SK-N-MC (cell line): ENCODE measurements around the gene TMEM129.

Experiments
- DNase-seq: peaks from one replicate; pipeline ENCODE4 v3.0.0-alpha.2; 2011; ENCODE audit warnings: low read depth, low spot score
- H3K27ac ChIP-seq: fragments of 200-600 bp; sonication (generic); 2 replicates; pipeline ENCODE4 v1.5.1; 2016; ENCODE audit warnings: mixed run types
- H3K36me3 ChIP-seq: fragments of 200-600 bp; sonication (generic); 2 replicates; pipeline ENCODE4 v1.6.1; 2017; ENCODE audit warnings: antibody characterized with exemption, low read length, mixed read lengths; ENCODE audit not compliant: insufficient read depth
- H3K4me3 ChIP-seq: fragments of 200-600 bp; sonication (generic); 2 replicates; pipeline ENCODE4 v1.5.1; 2016
- H3K9ac ChIP-seq: fragments of 200-600 bp; sonication (generic); 2 replicates; pipeline ENCODE4 v1.8.0; 2017; ENCODE audit warnings: mixed run types, mixed read lengths; ENCODE audit not compliant: insufficient read length
- H3K9me3 ChIP-seq: fragments of 200-600 bp; sonication (generic); 2 replicates; pipeline ENCODE4 v1.6.1; 2017; ENCODE audit warnings: low read depth, mild to moderate bottlenecking, antibody characterized with exemption, low read length, moderate library complexity, mixed read lengths
- EZH2 ChIP-seq: fragments of 200-600 bp; sonication (generic); IDR thresholded peaks from one replicate; pipeline ENCODE4 v1.6.1; 2017; ENCODE audit warnings: antibody characterized with exemption
- FOXP2 ChIP-seq: optimal IDR thresholded peaks from 2 replicates; pipeline ENCODE3; 2011; ENCODE audit warnings: mild to moderate bottlenecking, moderate library complexity; ENCODE audit not compliant: insufficient read depth; ENCODE audit errors: extremely low read length, control extremely low read depth
- POLR2AphosphoS5 ChIP-seq: IDR thresholded peaks from 2 replicates; pipeline ENCODE4 v1.6.1; 2012; ENCODE audit warnings: mild to moderate bottlenecking, low read depth, low read length, borderline replicate concordance

TMEM129 gene

GRCh38 chr4:1759170-1759817, 38.2 kb upstream of the TMEM129 start:
- no peak overlapping the region for H3K27ac ChIP-seq
- H3K9ac ChIP-seq, result no peak overlapping the region
- TF ChIP-seq POLR2AphosphoS5, result no peak
- TF ChIP-seq EZH2, result no peak
- TF ChIP-seq FOXP2, result no peak
- no peaks in the 10 kb centered on the region for H3K36me3 ChIP-seq
- no peaks in the 10 kb centered on the region for H3K9me3 ChIP-seq
- no peak for DNase-seq
- no peak overlapping the region for H3K4me3 ChIP-seq

- H3K9ac ChIP-seq, result no peak overlapping the region
- no peaks in the 10 kb centered on the region for H3K9me3 ChIP-seq
- no peak overlapping the region for H3K4me3 ChIP-seq
- DNase-seq, result no peak
- H3K36me3 ChIP-seq, result no peaks in the 10 kb centered on the region
- TF ChIP-seq FOXP2 (no peak), POLR2AphosphoS5 (no peak), EZH2 (no peak)
- no peak overlapping the region for H3K27ac ChIP-seq
Measured at GRCh38 chr4:1758306-1759121, 37.4 kb upstream of the TMEM129 start.

GRCh38 chr4:1757836-1758235, 36.7 kb upstream of the TMEM129 start:
- H3K27ac ChIP-seq, result no peak overlapping the region
- H3K36me3 ChIP-seq, result no peaks in the 10 kb centered on the region
- no peak overlapping the region for H3K9ac ChIP-seq
- TF ChIP-seq POLR2AphosphoS5, result no peak
- no peak overlapping the region for H3K4me3 ChIP-seq
- no peak for DNase-seq
- H3K9me3 ChIP-seq, result no peaks in the 10 kb centered on the region

- DNase-seq, result no peak
- Histone ChIP-seq H3K9ac (no peak overlapping the region), H3K4me3 (no peak overlapping the region), H3K36me3 (no peaks in the 10 kb centered on the region), H3K9me3 (no peaks in the 10 kb centered on the region), H3K27ac (no peak overlapping the region)
- TF ChIP-seq POLR2AphosphoS5 (no peak), FOXP2 (no peak), EZH2 (no peak)
Measured at GRCh38 chr4:1756893-1757779, 36.0 kb upstream of the TMEM129 start.

GRCh38 chr4:1756079-1756478, 35.0 kb upstream of the TMEM129 start:
- Histone ChIP-seq H3K4me3 (no peak overlapping the region), H3K27ac (no peak overlapping the region), H3K9me3 (no peaks in the 10 kb centered on the region), H3K9ac (no peak overlapping the region), H3K36me3 (no peaks in the 10 kb centered on the region)
- TF ChIP-seq POLR2AphosphoS5 (no peak), EZH2 (no peak), FOXP2 (no peak)
- no peak for DNase-seq

- H3K27ac ChIP-seq, result peak overlapping the region; percentile 73
- TF ChIP-seq FOXP2 (no peak), EZH2 (no peak), POLR2AphosphoS5 (no peak)
- no peaks in the 10 kb centered on the region for H3K9me3 ChIP-seq
- no peaks in the 10 kb centered on the region for H3K36me3 ChIP-seq
- no peak overlapping the region for H3K9ac ChIP-seq
- no peak overlapping the region for H3K4me3 ChIP-seq
- no peak for DNase-seq
Measured at GRCh38 chr4:1755297-1755696, 34.2 kb upstream of the TMEM129 start.

GRCh38 chr4:1754336-1754735, 33.2 kb upstream of the TMEM129 start:
- Histone ChIP-seq H3K27ac (no peak overlapping the region), H3K9ac (no peak overlapping the region), H3K36me3 (no peaks in the 10 kb centered on the region), H3K4me3 (no peak overlapping the region), H3K9me3 (no peaks in the 10 kb centered on the region)
- TF ChIP-seq EZH2 (no peak), FOXP2 (no peak), POLR2AphosphoS5 (no peak)
- no peak for DNase-seq

GRCh38 chr4:1753697-1754311, 32.7 kb upstream of the TMEM129 start:
- Histone ChIP-seq H3K9me3 (no peaks in the 10 kb centered on the region), H3K36me3 (no peaks in the 10 kb centered on the region), H3K9ac (no peak overlapping the region), H3K27ac (no peak overlapping the region), H3K4me3 (no peak overlapping the region)
- no peak for DNase-seq
- TF ChIP-seq FOXP2 (no peak), EZH2 (no peak), POLR2AphosphoS5 (no peak)
